GF-D8 (cell line): Measurements from ENCODE around the gene BCO2.

Source experiments
- DNase-seq: peaks from one replicate; lab custom pipeline; 2025; lab: John Stamatoyannopoulos, UW

The BCO2 gene

GRCh38 chr11:112215621-112216020 is 40.3 kb downstream of the BCO2 start:
- DNase-seq, result no peak

- no peak for DNase-seq
Observed at GRCh38 chr11:112216561-112217105, 41.3 kb downstream of the BCO2 start.

GRCh38 chr11:112219476-112220232 is 44.3 kb downstream of the BCO2 start:
- peak; percentile 89 for DNase-seq

GRCh38 chr11:112221274-112221835 is 46.0 kb downstream of the BCO2 start:
- DNase-seq, result no peak

GRCh38 chr11:112222303-112222702 is 47.0 kb downstream of the BCO2 start:
- peak; percentile 46 for DNase-seq

GRCh38 chr11:112223121-112223520 is 47.8 kb downstream of the BCO2 start:
- no peak for DNase-seq

GRCh38 chr11:112223754-112224532 is 48.6 kb downstream of the BCO2 start:
- no peak for DNase-seq

GRCh38 chr11:112225753-112226061 is 50.4 kb downstream of the BCO2 start:
- DNase-seq, result no peak

GRCh38 chr11:112226062-112226830 is 50.9 kb downstream of the BCO2 start, which contains the start of gene PTS:
TSS of gene PTS (plus strand) at chr11:112226428. CDS start at chr11:112226444, 16 bp downstream.
- peak; percentile 94 for DNase-seq

- no peak for DNase-seq
Observed at GRCh38 chr11:112226831-112227401, 51.6 kb downstream of the BCO2 start.

GRCh38 chr11:112227471-112227870 is 52.2 kb downstream of the BCO2 start:
- DNase-seq, result no peak

GRCh38 chr11:112228706-112229105 is 53.4 kb downstream of the BCO2 start:
- no peak for DNase-seq

GRCh38 chr11:112229159-112229558 is 53.8 kb downstream of the BCO2 start:
- DNase-seq, result no peak

- DNase-seq, result no peak
Observed at GRCh38 chr11:112229746-112230433, 54.6 kb downstream of the BCO2 start.

- DNase-seq, result no peak
Observed at GRCh38 chr11:112231952-112232351, 56.6 kb downstream of the BCO2 start.

- no peak for DNase-seq
Observed at GRCh38 chr11:112235750-112236390, 60.6 kb downstream of the BCO2 start.

GRCh38 chr11:112237451-112237850 is 62.1 kb downstream of the BCO2 start:
- no peak for DNase-seq

- DNase-seq, result no peak
Observed at GRCh38 chr11:112238041-112238440, 62.7 kb downstream of the BCO2 start.

- no peak for DNase-seq
Observed at GRCh38 chr11:112241486-112241885, 66.2 kb downstream of the BCO2 start.

- DNase-seq, result no peak
Observed at GRCh38 chr11:112247201-112247600, 71.9 kb downstream of the BCO2 start.

GRCh38 chr11:112248201-112248600 is 72.9 kb downstream of the BCO2 start:
- DNase-seq, result no peak
